Erythroblast (primary cell): ENCODE results near the gene IDH3A.

ENCODE experiments used
- GATA1 ChIP-seq: IDR thresholded peaks from 2 replicates; pipeline ENCODE4 v1.6.1; 2011; ENCODE audit warnings: low read depth, mild to moderate bottlenecking, control low read depth, low read length, moderate library complexity
- POLR2A ChIP-seq: IDR thresholded peaks from 2 replicates; pipeline ENCODE4 v1.6.1; 2011; ENCODE audit warnings: mild to moderate bottlenecking, low read length

DNA sequence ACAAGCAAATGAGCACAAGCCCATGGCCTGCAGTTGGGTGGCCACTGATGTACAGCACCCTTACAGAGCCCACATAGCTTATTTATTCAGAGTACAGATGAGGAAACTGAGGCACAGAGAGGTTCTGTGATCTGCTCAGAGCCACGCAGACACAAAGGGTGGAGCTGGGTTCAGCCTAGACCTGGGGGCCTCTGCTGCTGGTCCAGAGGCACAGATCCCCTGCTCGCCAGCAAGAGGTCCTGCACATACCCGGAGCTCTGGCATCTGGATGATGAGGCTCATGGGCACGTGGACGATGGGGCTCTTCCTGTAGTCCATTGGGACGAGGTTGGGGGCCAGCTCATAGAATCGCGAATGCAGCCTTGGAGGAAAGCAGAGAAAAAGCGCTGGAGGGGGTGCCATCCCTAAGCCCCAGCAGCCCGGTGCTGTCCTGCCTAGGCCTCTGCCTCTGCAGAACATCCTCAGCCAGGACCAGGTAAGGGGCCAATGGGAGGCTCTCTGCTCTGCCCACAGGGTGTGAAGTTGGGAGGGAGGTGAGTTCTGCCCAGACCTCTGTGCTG is 38.2 kb upstream of the IDH3A start:
- TF ChIP-seq POLR2A, result no peak
- TF ChIP-seq GATA1, result no peak
